Sigmoid colon (tissue), 4 donors: ENCODE measurements around the gene CNOT3.

Source experiments
- CTCF ChIP-seq, 4 experiments: fragments of 450-650 bp in 3 of 4; fragments of 200-600 bp in 1 of 4; IDR thresholded peaks; one replicate each; pipeline ENCODE4 v1.5.1; 2016 to 2019; ENCODE audit warnings: antibody characterized with exemption in 4 of 4, mild to moderate bottlenecking in 3 of 4, moderate library complexity in 2 of 4
- EP300 ChIP-seq, 4 donors: sonication (generic); formaldehyde crosslinking; IDR thresholded peaks; one replicate each; pipeline ENCODE4 v1.6.1; 2017; ENCODE audit warnings: antibody characterized with exemption in 4 of 4
- POLR2AphosphoS5 ChIP-seq, 4 donors: sonication (generic); formaldehyde crosslinking; IDR thresholded peaks; one replicate each; pipeline ENCODE4 v1.6.1; 2017; ENCODE audit warnings: antibody characterized with exemption in 4 of 4

GRCh38 chr19:54115109-54116063 is 22.2 kb upstream of the CNOT3 start, which contains the start of the genes PRPF31 and TFPT:
- TF ChIP-seq POLR2AphosphoS5 (IDR thresholded peaks at IDR 0.05) (peak; percentile 84 to 94 (median 90)), CTCF (IDR thresholded peaks at IDR 0.05) (no peak), EP300 (IDR thresholded peaks at IDR 0.05) (peak in 1 of 4 donors; percentile 15)
